GM18909 (cell line): ENCODE data around the gene PEG3.

ENCODE experiments used
- ATAC-seq: cut with Tn5 transposase; IDR thresholded peaks from one replicate; pipeline ENCODE4 v1.9.1; 2021; ENCODE audit warnings: mild to moderate bottlenecking; ENCODE audit not compliant: unreplicated experiment, poor library complexity

The PEG3 gene

GRCh38 chr19:56811480-56811879 lies 29.0 kb downstream of the PEG3 start:
- no peak for ATAC-seq

GRCh38 chr19:56810260-56810659 lies 30.3 kb downstream of the PEG3 start:
- no peak for ATAC-seq

- ATAC-seq: no peak
Measured at GRCh38 chr19:56808717-56809392, 31.7 kb downstream of the PEG3 start.

- ATAC-seq: no peak
Measured at GRCh38 chr19:56806639-56807038, 33.9 kb downstream of the PEG3 start.
